ENCODE measurements around the gene ZBED6.
"Not testable (repeated sequence)": the region's sequence is repeated elsewhere in the genome, so short reads cannot be mapped to it uniquely, and the experiment has no call there.

ZBED6 gene

GRCh38 chr1:203828503-203828902, 33.1 kb downstream of the ZBED6 start:
- H3K27ac ChIP-seq: no peak overlapping the region
- TF ChIP-seq, protein P1, sequence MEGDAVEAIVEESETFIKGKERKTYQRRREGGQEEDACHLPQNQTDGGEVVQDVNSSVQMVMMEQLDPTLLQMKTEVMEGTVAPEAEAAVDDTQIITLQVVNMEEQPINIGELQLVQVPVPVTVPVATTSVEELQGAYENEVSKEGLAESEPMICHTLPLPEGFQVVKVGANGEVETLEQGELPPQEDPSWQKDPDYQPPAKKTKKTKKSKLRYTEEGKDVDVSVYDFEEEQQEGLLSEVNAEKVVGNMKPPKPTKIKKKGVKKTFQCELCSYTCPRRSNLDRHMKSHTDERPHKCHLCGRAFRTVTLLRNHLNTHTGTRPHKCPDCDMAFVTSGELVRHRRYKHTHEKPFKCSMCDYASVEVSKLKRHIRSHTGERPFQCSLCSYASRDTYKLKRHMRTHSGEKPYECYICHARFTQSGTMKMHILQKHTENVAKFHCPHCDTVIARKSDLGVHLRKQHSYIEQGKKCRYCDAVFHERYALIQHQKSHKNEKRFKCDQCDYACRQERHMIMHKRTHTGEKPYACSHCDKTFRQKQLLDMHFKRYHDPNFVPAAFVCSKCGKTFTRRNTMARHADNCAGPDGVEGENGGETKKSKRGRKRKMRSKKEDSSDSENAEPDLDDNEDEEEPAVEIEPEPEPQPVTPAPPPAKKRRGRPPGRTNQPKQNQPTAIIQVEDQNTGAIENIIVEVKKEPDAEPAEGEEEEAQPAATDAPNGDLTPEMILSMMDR (conservative IDR thresholded peaks at IDR 0.05): no peak

- H3K27ac ChIP-seq: not testable (repeated sequence)
These were observed 33.8 kb downstream of the ZBED6 start for GRCh38 chr1:203829247-203829646.

DNA sequence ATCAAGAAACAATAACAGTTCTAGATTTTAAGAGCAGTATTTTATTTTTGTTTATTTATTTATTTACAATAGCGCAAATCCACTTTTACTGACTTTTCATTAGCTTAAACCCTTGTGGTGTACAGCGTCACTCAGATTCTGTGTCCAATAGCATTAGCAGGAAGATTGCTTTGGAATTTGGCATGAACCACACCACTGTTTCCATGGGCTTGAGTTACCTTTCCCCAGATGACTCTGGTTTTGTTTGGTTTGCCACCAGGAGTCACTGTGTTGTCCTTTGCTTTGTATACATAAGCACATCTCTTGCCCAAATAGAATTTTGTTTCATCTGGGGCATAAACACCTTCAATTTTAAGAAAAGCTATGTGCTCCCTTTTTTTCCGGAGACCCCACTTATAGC, 40.1 kb downstream of the ZBED6 start:
- TF ChIP-seq, protein P1 (conservative IDR thresholded peaks at IDR 0.05): no peak
- no peak overlapping the region for H3K27ac ChIP-seq

GRCh38 chr1:203839081-203839480, 43.7 kb downstream of the ZBED6 start:
- TF ChIP-seq, protein P1 (conservative IDR thresholded peaks at IDR 0.05): no peak
- peak overlapping the region; percentile 36 for H3K27ac ChIP-seq

- no peak overlapping the region for H3K27ac ChIP-seq
- TF ChIP-seq, protein P1 (conservative IDR thresholded peaks at IDR 0.05): no peak
These were observed 44.9 kb downstream of the ZBED6 start for GRCh38 chr1:203840208-203840808.

- TF ChIP-seq, protein P1 (conservative IDR thresholded peaks at IDR 0.05): no peak
- H3K27ac ChIP-seq: no peak overlapping the region
These were observed 47.1 kb downstream of the ZBED6 start for GRCh38 chr1:203842559-203842876.

DNA sequence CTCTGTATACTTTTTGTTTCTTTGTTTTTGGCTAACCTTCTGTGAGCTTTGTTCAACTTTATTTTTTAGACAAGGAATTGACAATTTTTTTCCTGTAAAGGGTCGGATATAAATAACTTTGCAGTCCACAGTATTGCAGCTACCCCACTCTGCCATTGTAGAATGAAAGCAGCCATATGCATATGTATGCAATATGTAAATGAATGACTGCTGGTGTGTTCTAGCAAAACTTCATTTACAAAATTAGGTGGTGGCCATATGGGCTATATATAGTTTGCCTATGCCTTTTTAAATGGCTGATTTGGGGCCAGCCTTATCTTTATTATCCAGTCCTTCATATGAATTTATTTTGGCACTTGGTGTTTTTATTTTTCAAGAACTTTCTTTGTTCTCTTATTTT, 48.0 kb downstream of the ZBED6 start:
- TF ChIP-seq, protein P1 (conservative IDR thresholded peaks at IDR 0.05): no peak
- H3K27ac ChIP-seq: no peak overlapping the region
